Fibroblast of skin of scalp (primary cell): Measurements from ENCODE around the gene FAF2.
"Not testable (repeated sequence)": the region's sequence is repeated elsewhere in the genome, so short reads cannot be mapped to it uniquely, and the experiment has no call there.

Experiments used
- DNase-seq: peaks from one replicate; pipeline ENCODE4 v3.0.0-alpha.2; 2013

The FAF2 gene

GRCh38 chr5:176545737-176546509 lies 97.7 kb downstream of the FAF2 start:
- DNase-seq = no peak

- no peak for DNase-seq
Observed at GRCh38 chr5:176547802-176548201, 99.6 kb downstream of the FAF2 start.

GRCh38 chr5:176548967-176549444 lies 100.8 kb downstream of the FAF2 start, which contains the start of gene CDHR2:
CDHR2 (plus strand) TSS chr5:176549342; CDS start chr5:176565353, 16,011 bp downstream.
- no peak for DNase-seq

DNA sequence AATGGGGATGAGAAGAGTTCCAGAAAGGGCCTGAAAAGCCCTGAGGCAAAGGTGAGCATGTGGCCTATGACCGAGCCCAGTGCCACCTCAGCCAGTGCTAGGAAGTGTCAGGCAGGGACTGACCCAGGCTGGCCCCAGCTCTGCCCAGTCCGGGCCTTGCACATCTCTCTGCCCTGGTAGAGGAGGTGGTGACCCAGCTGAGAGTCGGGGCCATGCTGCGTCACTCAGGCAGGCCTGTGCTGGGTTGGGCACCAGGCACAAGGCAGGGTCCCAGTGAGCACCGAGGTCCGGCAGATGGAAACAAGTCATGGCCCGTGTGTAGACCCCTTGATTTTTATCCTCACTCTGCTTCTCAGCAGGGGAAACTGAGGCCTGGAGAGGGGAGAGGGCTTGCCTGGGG lies 101.7 kb downstream of the FAF2 start:
- no peak for DNase-seq

GRCh38 chr5:176550275-176550831 lies 102.2 kb downstream of the FAF2 start:
- no peak for DNase-seq

DNA sequence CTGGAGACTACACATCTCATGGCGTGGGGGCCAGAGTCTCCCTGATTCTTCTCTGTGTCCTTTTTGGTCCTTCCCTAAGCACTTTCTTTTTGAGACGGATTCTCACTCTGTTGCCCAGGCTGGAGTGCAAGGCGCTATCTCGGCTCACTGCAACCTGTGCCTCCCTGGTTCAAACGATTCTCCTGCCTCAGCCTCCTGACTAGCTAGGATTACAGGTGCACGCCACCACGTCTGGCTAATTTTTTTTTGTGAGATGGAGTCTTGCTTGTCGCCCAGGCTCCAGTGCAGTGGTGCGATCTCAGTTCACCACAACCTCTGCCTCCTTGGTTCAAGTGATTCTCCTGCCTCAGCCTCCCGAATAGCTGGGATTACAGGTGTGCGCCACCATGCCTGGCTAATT lies 102.8 kb downstream of the FAF2 start:
- DNase-seq = not testable (repeated sequence)

DNA sequence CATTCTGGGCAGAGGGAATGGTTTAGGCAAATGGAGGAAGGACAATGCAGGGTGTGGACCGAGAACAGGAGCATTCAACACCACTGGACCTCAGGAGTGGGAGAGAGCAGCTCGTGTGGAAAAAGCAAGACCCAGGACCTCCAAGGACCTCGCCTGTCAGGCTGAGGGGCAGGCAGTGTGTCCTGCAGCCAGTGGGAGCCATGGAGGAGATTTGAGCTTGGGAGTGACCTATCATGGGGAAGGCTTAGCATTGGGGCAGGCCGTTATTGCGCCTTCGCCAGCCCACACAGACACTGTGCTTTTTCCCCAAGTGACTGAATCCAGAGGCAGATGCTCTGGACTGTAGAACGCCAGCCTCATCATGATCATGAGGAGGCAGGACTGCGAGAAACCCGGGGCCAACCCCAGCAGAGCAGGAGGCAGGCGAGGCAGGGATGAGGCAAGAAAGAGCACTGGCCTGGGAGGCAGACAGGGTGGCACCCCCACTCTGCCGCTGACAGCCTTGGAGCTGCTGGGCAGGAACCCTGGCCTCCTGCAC lies 104.2 kb downstream of the FAF2 start:
- no peak for DNase-seq

DNA sequence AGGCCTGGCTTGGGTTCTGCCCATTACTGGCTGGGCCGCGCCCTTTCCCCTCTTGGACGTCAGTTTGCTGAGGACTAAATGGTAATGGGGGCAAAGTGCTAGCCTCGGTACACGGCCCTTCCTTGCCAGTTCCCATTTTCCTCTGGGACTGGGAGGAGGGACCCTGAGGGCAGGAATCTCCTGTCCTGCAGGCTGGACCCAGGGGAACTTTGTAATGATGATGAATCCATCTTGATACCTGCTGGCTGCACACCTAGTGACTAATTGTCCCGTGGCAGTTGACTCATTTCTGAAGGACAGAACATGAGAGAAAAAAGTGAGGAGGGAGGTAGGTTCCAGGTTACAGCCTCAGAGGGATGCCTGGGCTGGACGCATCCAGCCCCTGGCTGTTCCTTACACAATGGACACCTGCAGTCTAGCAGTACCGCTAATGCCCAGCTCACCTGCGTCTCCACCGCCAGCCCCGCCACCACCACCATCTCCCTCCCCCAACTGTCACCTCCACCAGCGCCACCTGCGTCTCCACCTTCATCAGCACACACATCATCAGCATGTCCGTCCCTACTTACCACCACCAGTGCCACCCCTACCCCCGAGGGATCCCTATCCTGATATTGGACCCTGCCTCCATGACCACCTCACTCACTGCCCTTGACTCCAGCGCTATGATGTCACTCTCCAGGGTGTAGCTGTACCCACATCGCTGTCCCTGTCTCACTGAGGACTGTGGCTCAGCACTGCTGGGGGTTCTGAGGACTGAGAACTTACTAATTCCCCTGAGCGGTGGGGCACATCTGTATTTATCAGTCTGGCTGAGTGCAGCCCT lies 105.3 kb downstream of the FAF2 start:
- DNase-seq = no peak

- no peak for DNase-seq
Observed at GRCh38 chr5:176557846-176558245, 109.7 kb downstream of the FAF2 start.
